Psoas muscle (tissue), 8 donors: ENCODE data around the gene ZBTB7B. TPM values are rescaled to one million over a fixed set of nuclear protein-coding genes. Genes with fewer than 3 reads are reported as not detected.

Experiments used
- ATAC-seq, 4 donors: fragments of 200-7000 bp; cut with Tn5 transposase; one replicate each; pipeline ENCODE4 v1.9.1; 2020; ENCODE audit warnings: moderate library complexity in 3 of 4, mild to moderate bottlenecking in 2 of 4
- DNase-seq, 2 donors: peaks; one replicate each; pipeline ENCODE4 v3.0.0-alpha.2; 2020
- H3K27ac ChIP-seq: fragments of 200-600 bp; one replicate; pipeline ENCODE4 v1.8.0; 2022
- H3K27me3 ChIP-seq, 3 donors: fragments of 200-600 bp in 1 of 3; one replicate each; pipeline versions ENCODE4 v1.6.1 to v1.8.0; 2013 to 2022; ENCODE audit warnings: low read length in 2 of 3, mild to moderate bottlenecking in 2 of 3, moderate library complexity in 1 of 3; ENCODE audit not compliant: insufficient read depth in 3 of 3
- H3K36me3 ChIP-seq, 2 donors: fragments of 200-600 bp in 1 of 2; one replicate each; pipeline versions ENCODE4 v1.6.1 to v1.8.0; 2013 to 2022; ENCODE audit warnings: low read depth in 1 of 2, mild to moderate bottlenecking in 1 of 2, moderate library complexity in 1 of 2; ENCODE audit not compliant: insufficient read depth in 1 of 2
- H3K4me1 ChIP-seq: fragments of 200-600 bp; one replicate; pipeline ENCODE4 v1.8.0; 2022
- H3K4me3 ChIP-seq: fragments of 200-600 bp; one replicate; pipeline ENCODE4 v1.8.0; 2022; ENCODE audit warnings: mild to moderate bottlenecking
- H3K9me3 ChIP-seq: fragments of 200-600 bp; one replicate; pipeline ENCODE4 v1.8.0; 2022
- CTCF ChIP-seq: fragments of 200-600 bp; IDR thresholded peaks from one replicate; pipeline ENCODE4 v1.8.0; 2022; ENCODE audit warnings: antibody characterized with exemption
- WGBS, 3 donors: extraction: QIAGEN DNeasy Blood & Tissue Kit; methylation state at CpG; one replicate each; pipeline versions ENCODE4 v1.1.6 to v1.1.7; 2013; 5-methylcytosine and 5-hydroxymethylcytosine counted together
- intact Hi-C, 2 donors: fragments of 100-400 bp; cut with DNase I; formaldehyde crosslinking; loops; one replicate each; pipeline versions ENCODE4 v1.11.0 to v1.14.2; 2022
- polyA plus RNA-seq, 3 donors: library from polyadenylated mRNA; stranded (reverse); fragments of 200-250 nt; gene quantifications; one replicate each; pipeline ENCODE4 v1.2.3, GENCODE V29; 2013
- total RNA-seq, 4 donors: library from RNA; stranded (reverse); fragmentation: NEBNext Ultra II Directional in 2 of 4; extraction: Animal tissue kit (Norgen Biotek cat#: 25700) in 2 of 4; gene quantifications; one replicate each; pipeline versions ENCODE4 v1.2.1 to v1.2.4, GENCODE V29; 2021 to 2023
- donor health status: healthy with polysubstance abuse.
- donor health status: DM: no; HTN: no; CAD: no; lungs with moderate emphysema.
- donor health status: Bipolar disorder and iron deficiency.
- donor health status: healthy.
- donor health status: DM: yes; HTN: yes; CAD: no.
- donor health status: DM: no; HTN: no; CAD: no.
- donor health status: DM: no; HTN: no; CAD: no.
- donor health status: DM: yes; HTN: yes; CAD: no.

Gene ZBTB7B
- total and polyA plus RNA-seq, 7 donors = 20.2 to 97.9 (median 55.5) TPM

DNA sequence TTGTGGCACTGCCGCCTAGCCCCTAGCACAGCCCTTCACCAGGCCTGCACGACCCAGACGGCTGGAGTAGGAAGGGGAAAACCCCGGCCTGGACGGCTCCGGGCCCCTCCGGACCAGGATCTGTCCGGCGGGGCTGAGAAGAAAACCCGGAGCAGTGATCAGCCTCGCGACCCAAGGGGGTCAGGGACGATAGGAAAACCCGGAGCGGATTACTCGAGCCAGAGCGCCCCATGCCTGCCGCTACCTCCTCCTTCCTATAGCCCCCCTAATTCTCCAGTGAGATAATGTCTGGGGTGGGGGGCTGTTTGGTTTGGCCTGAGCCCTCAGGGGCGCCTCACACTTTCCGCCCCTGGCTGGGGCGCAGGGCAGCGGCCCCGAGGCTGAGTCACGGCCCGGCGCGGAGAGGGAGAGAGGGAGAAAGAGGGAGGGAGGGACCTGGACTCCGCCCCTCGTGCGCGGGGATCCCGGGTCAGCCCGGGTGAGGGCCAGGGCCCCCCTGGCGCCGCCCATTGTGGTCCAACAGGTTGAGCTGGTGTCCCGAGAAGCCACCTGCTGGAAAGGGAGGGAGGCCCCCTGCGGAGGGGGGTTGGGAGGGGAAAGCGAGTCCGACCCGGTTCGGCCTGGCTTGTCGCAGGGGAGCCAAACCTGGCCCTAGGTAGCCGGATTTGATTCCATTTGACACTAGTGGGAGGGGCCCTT is 1.7 kb upstream of the ZBTB7B start:
- H3K4me1 ChIP-seq = peaks cover 32% of the 10 kb centered on the region
- TF ChIP-seq CTCF = peak; percentile 2
- H3K9me3 ChIP-seq = no peaks in the 10 kb centered on the region
- 0 to 1% (median 0%) methylated on average over 27 to 43 of the region's 43 CpGs for WGBS, 3 donors
- intact Hi-C loops = loop anchor here in 1 of 2 donors (5.0 kb wide), 1 partner anchor 39 kb away; the partner anchor contains the start of gene PYGO2
- DNase-seq (peak; percentile 91 to 96), ATAC-seq (peak; percentile 60 to 65 (median 64))
- H3K27ac ChIP-seq = peak overlapping the region; percentile 91
- no peaks in the 10 kb centered on the region for H3K27me3 ChIP-seq
- peak overlapping the region; percentile 78 for H3K4me3 ChIP-seq
- H3K36me3 ChIP-seq = no peaks in the 10 kb centered on the region

DNA sequence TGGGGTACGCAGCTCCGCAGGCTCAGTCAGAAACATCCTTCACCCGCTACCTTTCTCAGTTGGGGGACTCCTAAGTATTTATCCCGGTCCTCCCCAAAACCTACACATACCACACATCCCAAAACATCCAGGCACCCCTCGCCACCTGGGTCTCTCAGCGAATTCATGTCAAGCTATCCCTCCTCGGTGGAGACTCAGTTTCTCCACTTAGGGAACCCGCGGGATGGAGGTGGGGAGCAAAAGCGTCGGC is 1.3 kb upstream of the ZBTB7B start:
- H3K4me3 ChIP-seq = peak overlapping the region; percentile 78
- H3K27ac ChIP-seq = peak overlapping the region; percentile 91
- no peaks in the 10 kb centered on the region for H3K36me3 ChIP-seq
- DNase-seq (no peak), ATAC-seq (no peak)
- no peaks in the 10 kb centered on the region for H3K27me3 ChIP-seq
- 1% methylated on average over 11 of the region's 11 CpGs for WGBS, 3 donors
- peaks cover 37% of the 10 kb centered on the region for H3K4me1 ChIP-seq
- intact Hi-C loops = loop anchor here in 1 of 2 donors (5.0 kb wide), 1 partner anchor 39 kb away; the partner anchor contains the start of gene PYGO2
- TF ChIP-seq CTCF = no peak
- H3K9me3 ChIP-seq = no peaks in the 10 kb centered on the region

- WGBS, 3 donors = 0% methylated on average over 23 to 38 of the region's 38 CpGs
- Histone ChIP-seq H3K36me3 (no peaks in the 10 kb centered on the region), H3K27ac (peak overlapping the region; percentile 91), H3K9me3 (no peaks in the 10 kb centered on the region), H3K4me1 (peaks cover 42% of the 10 kb centered on the region), H3K27me3 (no peaks in the 10 kb centered on the region), H3K4me3 (peak overlapping the region; percentile 78)
- ATAC-seq = peak; percentile 71 to 75 (median 74)
- DNase-seq = peak; percentile 100
- peak; percentile 26 for TF ChIP-seq CTCF
- intact Hi-C loops = loop anchor here (2.0 to 5.0 kb wide), 3 partner anchors 15 to 40 kb away; partner anchors contain the start of genes CKS1B (in 1 of the 2) and PYGO2 (in 1 of the 2)
Measured at GRCh38 chr1:155001675-155002463, 733 bp upstream of the ZBTB7B start.

DNA sequence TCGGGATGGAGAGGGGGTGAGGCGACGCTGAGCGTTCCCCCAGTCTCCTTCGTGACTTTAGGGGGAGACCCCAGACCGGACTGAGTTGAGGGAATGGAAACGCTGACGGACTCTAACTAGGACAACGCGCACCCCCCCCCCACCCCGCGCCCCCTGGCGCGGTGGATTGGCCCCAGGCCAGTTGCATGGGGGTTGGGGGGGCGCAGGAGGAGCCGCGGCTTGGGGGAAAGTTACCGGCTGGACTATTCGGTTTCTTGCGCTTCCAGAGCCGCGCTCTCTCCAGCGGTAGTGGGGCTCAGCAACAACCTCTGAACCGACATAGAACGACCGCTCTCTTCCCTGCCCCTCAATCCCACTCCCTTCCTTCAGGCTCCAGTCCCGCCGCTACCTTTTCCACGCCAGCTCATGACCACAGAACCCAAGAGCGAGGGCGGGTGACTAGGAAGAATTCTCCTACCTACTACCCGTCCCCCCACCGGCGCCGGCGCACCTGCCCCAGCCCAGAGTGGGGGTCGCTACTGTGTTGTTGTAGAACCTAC is 694 bp downstream of the ZBTB7B start:
- H3K27me3 ChIP-seq = no peaks in the 10 kb centered on the region
- 0 to 1% (median 1%) methylated on average over 34 to 37 of the region's 37 CpGs for WGBS, 3 donors
- H3K36me3 ChIP-seq = no peaks in the 10 kb centered on the region
- no peak for ATAC-seq
- no peaks in the 10 kb centered on the region for H3K9me3 ChIP-seq
- H3K4me1 ChIP-seq = peaks cover 52% of the 10 kb centered on the region
- H3K4me3 ChIP-seq = peak overlapping the region; percentile 78
- TF ChIP-seq CTCF = no peak
- peak overlapping the region; percentile 94 for H3K27ac ChIP-seq
- DNase-seq = peak; percentile 56 to 77
- intact Hi-C loops = loop anchor here (2.0 to 5.0 kb wide), 3 partner anchors 14 to 41 kb away; partner anchors contain the start of genes CKS1B (in 1 of the 2) and PYGO2 (in 1 of the 2)
